ENCODE measurements around the gene PRR5L. TPM values are rescaled to one million over a fixed set of nuclear protein-coding genes. Genes with fewer than 3 reads are reported as not detected.
A peak's percentile ranks its signal among the peaks of the same experiment; 100 is the strongest.

Gene PRR5L
- total and polyA plus RNA-seq, 9 of the 15 experiments (the other 6 are each of a cell fraction or from before 2014, with no cell fraction given), result 0.11 to 0.60 (median 0.36) TPM; not detected in 2

DNA sequence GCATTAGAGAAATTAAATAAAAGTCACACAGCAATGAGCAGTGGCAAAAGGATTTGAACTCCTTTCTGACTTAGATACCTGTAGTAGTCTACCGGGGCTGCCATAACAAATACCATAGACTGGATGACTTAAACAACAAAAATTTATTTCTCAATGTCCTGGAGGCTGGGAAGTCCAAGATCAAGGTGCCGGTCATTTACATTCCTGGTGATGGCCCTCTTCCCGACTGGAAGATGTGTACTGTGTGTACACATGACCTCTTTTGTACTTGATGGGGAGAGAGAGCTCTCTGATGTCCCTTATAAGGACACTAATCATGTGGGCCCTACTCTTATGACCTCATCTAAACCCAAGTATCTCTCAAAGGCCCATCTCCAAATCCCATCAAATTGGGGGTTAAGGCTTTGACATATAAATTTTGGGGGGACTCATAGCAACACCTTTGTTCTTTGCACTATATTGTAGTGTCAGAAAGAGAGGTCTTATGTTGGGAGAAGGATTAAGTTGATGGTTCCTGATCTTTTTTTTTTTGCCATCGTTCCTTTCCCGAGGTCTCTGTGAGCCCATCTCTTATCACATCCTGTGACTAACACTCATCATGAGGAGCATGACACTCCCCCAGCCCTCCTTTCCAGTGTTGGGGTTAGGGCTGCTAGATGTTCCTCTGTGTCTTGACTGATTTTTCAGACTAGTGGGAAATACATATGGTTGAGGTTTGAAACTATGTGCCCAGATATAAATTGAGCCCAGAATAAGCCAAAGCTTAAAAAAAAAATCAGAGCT lies 109.7 kb downstream of the PRR5L start:
- no peak overlapping the region for H3K4me2 ChIP-seq (ENCODE audit: insufficient read depth, low read length)
- intact Hi-C loops (cut with micrococcal nuclease) (no loop called here), in situ Hi-C loops (cut with MboI) (no loop called here)
- no TSS peak for BruUV-seq (replicated peaks)
- no peaks in the 10 kb centered on the region for H3K9me3 ChIP-seq (replicated peaks; ENCODE audit: control insufficient read depth, insufficient read depth, low read depth, low read length)
- 23% methylated on average over 5 of the region's 5 CpGs for WGBS (ENCODE audit: insufficient coverage, low coverage, missing lambda C conversion rate)
- FAIRE-seq (peak; percentile 55), ATAC-seq (0 out of 3 replicates have a peak, but pooled peaks have one; percentile 21), DNase-seq (ENCODE audit: extremely low read depth in 1 of 4, low spot score in 3 of 4) (peak in 1 of 4 experiments; percentile 40)
- ChIA-PET CTCF (ENCODE audit: low intra/inter-chr PET ratio) (no interaction called here), POLR2A (interaction anchor here (0.5 kb wide), 1 partner anchor 103 kb away, joined by 4 read pairs; no protein-coding TSS in a partner anchor)
- H2AFZ ChIP-seq (ENCODE audit: low read depth, low read length), result no peak overlapping the region
- H3K9ac ChIP-seq (ENCODE audit: insufficient read depth in 1 of 2, low read depth in 2 of 2, low read length in 2 of 2), result no peak overlapping the region
- peaks cover 6 to 24% of the 10 kb centered on the region in 2 experiments; a peak in 4 of 5 replicates for H3K4me1 ChIP-seq (replicated peaks in 1 of 2; ENCODE audit: control insufficient read depth in 2 of 2, insufficient read depth in 2 of 2, low read length in 2 of 2)
- H3K4me3 ChIP-seq, result no peak overlapping the region
- no peaks in the 10 kb centered on the region for H3K79me2 ChIP-seq (ENCODE audit: control insufficient read depth, insufficient read depth, low read length)
- H3K9me1 ChIP-seq (ENCODE audit: control insufficient read depth, insufficient read depth, low read length), result no peaks in the 10 kb centered on the region
- H3K27me3 ChIP-seq (ENCODE audit: control insufficient read depth in 2 of 2, insufficient read depth in 2 of 2, low read length in 2 of 2), result no peaks in the 10 kb centered on the region
- no peak overlapping the region for H3K27ac ChIP-seq (ENCODE audit: extremely low read depth, low read depth, low read length)
- H4K20me1 ChIP-seq (replicated peaks; ENCODE audit: control insufficient read depth, insufficient read depth, low read length), result no peaks in the 10 kb centered on the region
- H3K36me3 ChIP-seq (ENCODE audit: control insufficient read depth, insufficient read depth, low read length), result no peaks in the 10 kb centered on the region
- 0 out of 2 replicates have a peak, but pooled peaks have one; percentile 48 for TF ChIP-seq ATF7 (IDR thresholded peaks at IDR 0.05)
- 0 out of 2 replicates have a peak, but pooled peaks have one; percentile 17 for TF ChIP-seq ELF4 (CRISPR knock-in tag; IDR thresholded peaks at IDR 0.05)
- 0 out of 2 replicates have a peak, but pooled peaks have one; percentile 6 for TF ChIP-seq PYGO2 (tag; IDR thresholded peaks at IDR 0.05)
- TF ChIP-seq L3MBTL2 (IDR thresholded peaks at IDR 0.05), result peak; percentile 26; the same call in 1 of the 2 replicates
- no peak for TF ChIP-seq ZNF75A (CRISPR knock-in tag; IDR thresholded peaks at IDR 0.05)
- TF ChIP-seq, protein P1, sequence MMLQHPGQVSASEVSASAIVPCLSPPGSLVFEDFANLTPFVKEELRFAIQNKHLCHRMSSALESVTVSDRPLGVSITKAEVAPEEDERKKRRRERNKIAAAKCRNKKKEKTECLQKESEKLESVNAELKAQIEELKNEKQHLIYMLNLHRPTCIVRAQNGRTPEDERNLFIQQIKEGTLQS (IDR thresholded peaks at IDR 0.05), result peak; percentile 62; the same call in 1 of the 2 replicates
- TF ChIP-seq, protein P1 (CRISPR knock-in tag; conservative IDR thresholded peaks at IDR 0.05), result no peak
- peak; percentile 43; the same call in 1 of the 2 replicates for TF ChIP-seq ZNF584 (CRISPR knock-in tag; IDR thresholded peaks at IDR 0.05; ENCODE audit: low read depth)
- no peak for TF ChIP-seq NR2C2 (CRISPR knock-in tag; IDR thresholded peaks at IDR 0.05)
- TF ChIP-seq NR2C2 (tag; IDR thresholded peaks at IDR 0.05), result peak; percentile 16; the same call in 1 of the 2 replicates
- TF ChIP-seq NR2C1 (IDR thresholded peaks at IDR 0.05), result no peak
- TF ChIP-seq NR2C1 (tag; IDR thresholded peaks at IDR 0.05), result 0 out of 2 replicates have a peak, but pooled peaks have one; percentile 25
- TF ChIP-seq SMARCE1 (IDR thresholded peaks at IDR 0.05), result peak; percentile 33; the same call in 1 of the 2 replicates
- peak; percentile 94 for TF ChIP-seq FOSL1 (tag; conservative IDR thresholded peaks at IDR 0.05)
- peak; percentile 23; the same call in 1 of the 2 replicates for TF ChIP-seq ZNF175 (CRISPR knock-in tag; IDR thresholded peaks at IDR 0.05; ENCODE audit: low read depth)
- no peak for TF ChIP-seq ATF1 (CRISPR knock-in tag; IDR thresholded peaks at IDR 0.05)
- TF ChIP-seq ATF1 (tag; IDR thresholded peaks at IDR 0.05), result 0 out of 2 replicates have a peak, but pooled peaks have one; percentile 35
- no peak for TF ChIP-seq ZBED1 (IDR thresholded peaks at IDR 0.05)
- TF ChIP-seq ZNF384 (IDR thresholded peaks at IDR 0.05; ENCODE audit: low read depth, low read length), result peak; percentile 42; the same call in 1 of the 2 replicates
- peak; percentile 15 for TF ChIP-seq MEIS2 (IDR thresholded peaks at IDR 0.05; ENCODE audit: partially characterized antibody)
- TF ChIP-seq, protein P2, sequence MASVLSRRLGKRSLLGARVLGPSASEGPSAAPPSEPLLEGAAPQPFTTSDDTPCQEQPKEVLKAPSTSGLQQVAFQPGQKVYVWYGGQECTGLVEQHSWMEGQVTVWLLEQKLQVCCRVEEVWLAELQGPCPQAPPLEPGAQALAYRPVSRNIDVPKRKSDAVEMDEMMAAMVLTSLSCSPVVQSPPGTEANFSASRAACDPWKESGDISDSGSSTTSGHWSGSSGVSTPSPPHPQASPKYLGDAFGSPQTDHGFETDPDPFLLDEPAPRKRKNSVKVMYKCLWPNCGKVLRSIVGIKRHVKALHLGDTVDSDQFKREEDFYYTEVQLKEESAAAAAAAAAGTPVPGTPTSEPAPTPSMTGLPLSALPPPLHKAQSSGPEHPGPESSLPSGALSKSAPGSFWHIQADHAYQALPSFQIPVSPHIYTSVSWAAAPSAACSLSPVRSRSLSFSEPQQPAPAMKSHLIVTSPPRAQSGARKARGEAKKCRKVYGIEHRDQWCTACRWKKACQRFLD (CRISPR knock-in tag; IDR thresholded peaks at IDR 0.05), result peak; percentile 16; the same call in 1 of the 2 replicates
- TF ChIP-seq ARID1B (IDR thresholded peaks at IDR 0.05), result peak; percentile 45; the same call in 1 of the 2 replicates
- TF ChIP-seq BCL6 (CRISPR knock-in tag; IDR thresholded peaks at IDR 0.05), result no peak
- peak; percentile 64; the same call in 1 of the 2 replicates for TF ChIP-seq SMARCA4 (IDR thresholded peaks at IDR 0.05)

Data from K562 (cell line).